HG03565 (cell line): ENCODE measurements around the gene TMEM186.
"Not testable (repeated sequence)": the region's sequence is repeated elsewhere in the genome, so short reads cannot be mapped to it uniquely, and the experiment has no call there.

Source experiments
- ATAC-seq: cut with Tn5 transposase; IDR thresholded peaks from one replicate; pipeline ENCODE4 v1.9.1; 2021; ENCODE audit warnings: mild to moderate bottlenecking, moderate library complexity; ENCODE audit not compliant: unreplicated experiment

TMEM186 gene

DNA sequence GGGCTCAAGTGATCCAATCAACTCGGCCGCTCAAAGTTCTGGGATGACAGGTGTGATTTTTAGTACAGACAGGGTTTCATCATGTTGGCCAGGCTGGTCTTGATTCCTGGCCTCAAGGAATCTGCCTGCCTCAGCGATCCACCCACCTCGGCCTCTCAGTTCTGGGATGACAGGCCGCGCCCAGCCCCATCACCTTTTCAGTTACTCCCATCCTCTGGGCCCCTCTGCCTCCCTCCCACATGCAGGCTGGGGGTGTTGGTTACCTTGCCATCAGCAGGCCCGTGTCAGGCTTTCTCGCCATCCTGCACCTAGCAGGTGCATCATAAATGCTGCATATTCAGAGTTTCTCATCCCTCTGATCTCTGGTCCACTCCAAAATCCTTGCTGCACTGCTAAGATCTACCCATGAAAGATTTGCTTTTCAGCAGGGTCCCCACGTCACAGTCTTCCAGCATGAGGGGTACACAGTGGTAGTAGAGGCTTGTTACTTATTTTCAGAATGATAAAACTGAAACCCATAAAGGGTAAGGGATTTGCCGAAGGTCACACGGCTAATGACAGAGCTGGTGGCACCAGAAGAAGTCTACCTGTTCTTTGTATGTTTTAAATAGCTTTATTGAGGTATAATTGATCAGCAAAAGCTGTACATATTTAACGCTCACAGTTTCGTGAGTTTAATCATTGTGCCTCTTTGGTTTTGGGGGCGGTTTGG lies 16.8 kb upstream of the TMEM186 start:
- ATAC-seq = no peak

DNA sequence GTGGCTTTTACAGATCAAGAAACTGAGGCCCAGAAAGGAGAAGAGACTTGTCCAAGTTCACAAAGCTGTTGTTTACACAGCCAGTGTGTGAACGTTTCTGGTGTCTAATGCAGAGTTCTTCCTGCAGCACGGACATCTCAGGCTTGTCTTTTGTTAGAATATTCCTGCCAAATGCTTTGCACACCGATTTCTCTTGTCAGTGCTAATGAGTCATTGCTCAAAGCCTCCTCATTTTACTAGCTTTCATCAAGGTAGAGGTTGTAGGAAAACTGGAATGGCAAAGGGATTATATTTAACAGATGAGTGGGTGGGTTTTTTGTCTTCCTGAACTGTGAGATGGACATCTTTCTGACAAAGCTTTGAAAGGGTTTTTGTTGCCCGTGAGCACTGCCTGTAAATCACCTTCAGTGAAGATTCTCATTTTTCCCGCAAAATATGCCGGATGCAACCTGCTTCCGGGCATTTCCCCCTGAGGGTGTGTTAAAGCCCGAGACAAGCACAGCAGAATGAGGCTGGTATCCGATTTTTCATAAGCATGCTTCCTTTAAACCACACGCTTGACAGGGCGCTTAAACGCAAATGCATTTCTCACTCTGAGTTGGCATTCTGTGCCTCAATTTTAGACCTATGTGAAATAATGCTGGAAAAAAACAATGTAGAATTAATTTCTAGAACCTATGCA lies 14.9 kb upstream of the TMEM186 start:
- no peak for ATAC-seq

DNA sequence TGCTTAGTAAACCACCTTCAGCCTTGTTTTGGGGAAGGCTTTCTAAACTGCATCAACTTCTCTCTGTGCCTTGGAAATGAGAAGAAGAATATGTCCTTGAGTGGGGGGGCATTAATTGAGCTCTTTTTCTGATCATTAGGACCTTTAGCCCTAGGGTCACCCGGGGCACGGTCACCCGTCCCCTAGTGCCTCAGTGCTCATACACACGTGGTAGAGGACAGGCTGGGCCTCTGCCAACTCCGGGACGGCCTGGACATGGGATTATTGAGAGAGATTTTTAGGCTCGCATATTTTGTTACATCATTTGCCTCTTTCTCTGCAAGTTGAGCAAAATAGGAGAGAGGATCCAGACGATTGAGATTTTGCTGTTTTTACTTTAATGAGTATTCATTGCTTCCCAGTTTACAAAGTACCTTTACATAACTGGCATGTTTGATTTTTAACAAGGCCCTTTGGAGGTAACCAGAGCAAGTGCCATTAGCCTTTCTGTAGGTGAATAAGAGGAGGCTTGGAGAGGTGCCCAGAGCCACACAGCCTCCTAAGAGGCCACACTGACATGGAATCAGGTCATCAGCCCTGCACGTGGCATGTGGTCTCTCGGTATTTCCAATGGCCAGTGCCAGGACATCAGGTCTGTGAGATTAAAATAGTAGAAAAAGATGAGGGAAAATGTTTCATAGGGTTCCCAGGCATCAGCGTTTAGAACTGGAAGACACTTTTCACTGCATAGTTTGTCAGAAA lies 11.3 kb upstream of the TMEM186 start:
- no peak for ATAC-seq

DNA sequence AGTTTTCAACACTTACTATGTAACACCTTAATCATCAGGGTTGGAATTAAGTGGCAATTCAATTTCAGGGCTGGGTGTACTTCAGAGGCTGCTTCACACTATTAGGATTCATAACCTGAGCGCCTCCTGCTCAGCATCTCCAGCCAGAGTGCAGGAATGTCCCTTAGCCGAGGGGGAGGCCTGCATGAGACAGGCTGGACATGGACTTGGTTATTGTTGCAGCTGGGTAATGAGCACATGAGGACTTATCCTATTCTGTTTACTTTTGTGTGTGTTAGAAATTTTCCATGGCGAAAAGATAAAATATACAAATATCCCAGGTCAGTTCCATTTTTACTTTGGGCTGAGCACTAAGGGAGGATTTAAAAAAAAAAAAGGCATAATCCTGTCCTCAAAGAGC lies 10.6 kb upstream of the TMEM186 start:
- no peak for ATAC-seq

DNA sequence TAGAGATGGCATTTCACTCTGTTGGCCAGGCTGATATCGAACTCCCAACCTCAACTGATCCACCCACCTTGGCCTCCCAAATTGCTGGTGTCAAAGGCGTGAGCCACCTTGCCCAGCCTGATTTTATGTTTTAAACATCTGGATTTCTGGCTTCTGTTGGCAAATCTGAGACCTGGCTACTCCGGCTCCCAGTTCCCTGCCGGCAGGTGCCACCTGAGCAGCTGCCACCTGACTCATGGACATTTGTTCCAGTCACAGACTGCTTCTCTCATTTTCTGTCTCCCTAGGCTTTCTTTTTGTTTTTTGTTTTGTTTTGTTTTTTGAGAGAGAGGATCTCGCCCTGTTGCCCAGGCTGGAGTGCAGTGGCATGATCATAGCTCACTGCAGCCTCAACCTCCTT lies 9.8 kb upstream of the TMEM186 start:
- no peak for ATAC-seq

DNA sequence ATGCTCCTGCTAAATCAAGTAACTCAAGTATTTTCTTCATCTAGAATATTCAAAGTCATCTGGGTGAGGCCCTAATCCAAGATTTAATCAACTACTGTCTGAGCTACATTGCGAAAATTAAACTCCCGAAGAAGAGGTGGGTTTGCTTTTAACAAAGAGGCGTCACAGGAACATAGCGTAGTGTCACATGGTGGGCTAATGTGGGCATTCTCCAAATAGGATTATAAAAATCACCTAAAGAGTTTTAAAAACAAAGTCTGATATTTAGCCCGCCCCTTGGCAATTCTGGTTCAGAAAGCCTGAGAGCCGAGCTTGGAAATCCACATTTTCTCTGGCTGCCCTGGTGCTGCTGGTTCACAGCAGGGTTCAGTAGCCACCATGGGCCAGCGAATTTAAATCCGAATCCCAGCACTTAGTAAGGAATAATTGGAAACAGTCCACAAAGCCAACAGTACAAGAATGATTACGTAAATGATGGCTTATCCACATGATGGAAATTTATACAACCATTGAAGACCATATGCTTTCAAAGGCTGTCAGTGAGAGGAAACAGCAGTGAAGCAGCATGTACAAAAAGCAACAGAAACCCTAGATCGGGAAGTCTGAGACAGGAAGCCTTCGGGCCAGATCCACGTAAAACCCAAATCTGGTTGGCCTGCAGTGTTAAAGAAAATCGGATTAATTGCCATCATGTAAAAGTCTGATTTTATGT lies 9.0 kb upstream of the TMEM186 start:
- ATAC-seq = no peak

DNA sequence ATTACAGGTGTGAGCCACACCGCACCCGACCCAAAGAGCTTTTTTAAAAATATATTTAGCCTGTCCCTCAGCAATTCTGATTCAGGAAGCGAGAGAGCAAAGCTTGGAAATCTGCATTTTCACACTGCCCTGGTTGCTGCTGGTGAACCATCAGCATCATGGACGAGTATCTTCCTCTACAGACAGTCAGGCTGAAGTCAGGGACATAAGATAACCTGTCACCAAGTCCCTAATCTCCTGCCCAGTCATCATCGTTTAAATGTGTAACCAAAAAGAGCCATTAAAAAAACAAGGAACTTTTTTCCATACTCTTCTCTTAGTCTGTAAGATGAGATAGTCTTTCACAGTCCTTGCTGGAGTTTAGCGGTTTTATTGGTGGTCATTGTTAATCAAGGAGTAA lies 6.9 kb upstream of the TMEM186 start:
- no peak for ATAC-seq

DNA sequence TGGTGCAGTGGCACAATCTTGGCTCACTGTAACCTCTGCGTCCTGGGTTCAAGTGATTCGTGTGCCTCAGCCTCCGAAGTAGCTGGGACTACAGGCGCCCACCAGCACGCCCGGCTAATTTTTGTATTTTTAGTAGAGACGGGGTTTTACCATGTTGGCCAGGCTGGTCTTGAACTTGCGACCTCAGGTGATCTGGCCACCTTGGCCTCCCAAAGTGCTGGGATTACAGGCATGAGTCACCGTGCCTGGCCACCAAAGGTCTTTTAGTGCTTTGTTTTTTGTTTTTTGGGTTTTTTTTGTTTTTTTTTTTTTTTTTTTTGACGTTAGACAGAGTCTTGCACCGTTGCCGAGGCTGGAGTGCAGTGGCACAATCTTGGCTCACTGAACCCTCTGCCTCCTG lies 6.3 kb upstream of the TMEM186 start:
- not testable (repeated sequence) for ATAC-seq

DNA sequence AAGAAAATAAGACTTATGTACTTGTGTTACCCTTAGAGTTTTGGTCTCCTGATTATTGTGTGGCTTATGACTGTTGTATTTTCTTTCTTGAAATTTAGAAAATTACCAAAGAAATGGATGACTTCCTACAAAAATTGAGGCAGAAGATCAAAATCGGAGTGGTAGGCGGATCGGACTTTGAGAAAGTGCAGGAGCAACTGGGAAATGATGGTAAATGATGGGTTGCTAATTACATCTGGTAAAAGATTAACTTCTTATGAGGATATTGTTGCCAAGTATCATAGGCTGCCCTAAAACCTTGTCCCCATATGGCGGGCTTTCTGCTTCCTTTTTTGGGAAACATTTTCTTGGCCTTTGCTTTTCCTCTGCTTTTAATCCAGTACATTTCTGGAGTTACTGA lies 4.3 kb upstream of the TMEM186 start:
- no peak for ATAC-seq

DNA sequence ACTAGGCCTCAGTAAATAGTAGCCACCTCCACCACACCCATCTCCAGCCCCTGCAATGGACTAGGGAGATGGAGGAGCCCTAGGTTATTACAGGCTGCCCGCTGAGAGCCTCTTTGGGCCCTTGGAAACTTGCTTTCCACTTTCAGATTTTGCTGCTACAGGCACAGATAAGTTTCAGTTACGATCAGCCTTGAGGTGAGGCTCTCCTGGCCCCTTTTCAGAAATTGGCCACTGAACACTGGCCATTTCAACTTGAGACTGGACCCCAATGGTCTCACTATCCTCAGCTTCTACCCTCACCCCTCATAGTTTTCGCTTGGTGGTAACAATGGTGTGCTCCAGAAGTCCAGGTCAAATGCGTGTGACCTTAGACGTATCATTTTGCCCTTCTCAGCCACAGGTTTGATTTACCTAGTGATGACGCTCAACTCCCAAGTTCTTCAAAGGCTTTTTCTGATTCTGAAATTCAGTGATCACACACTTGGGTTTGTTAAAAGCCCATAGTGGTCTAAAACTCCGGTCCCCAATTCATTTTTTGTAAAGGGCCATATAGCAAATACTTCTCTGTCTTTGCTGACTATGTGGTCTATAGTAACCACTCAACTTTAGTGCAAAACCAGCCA lies 1.2 kb upstream of the TMEM186 start:
- ATAC-seq = no peak

DNA sequence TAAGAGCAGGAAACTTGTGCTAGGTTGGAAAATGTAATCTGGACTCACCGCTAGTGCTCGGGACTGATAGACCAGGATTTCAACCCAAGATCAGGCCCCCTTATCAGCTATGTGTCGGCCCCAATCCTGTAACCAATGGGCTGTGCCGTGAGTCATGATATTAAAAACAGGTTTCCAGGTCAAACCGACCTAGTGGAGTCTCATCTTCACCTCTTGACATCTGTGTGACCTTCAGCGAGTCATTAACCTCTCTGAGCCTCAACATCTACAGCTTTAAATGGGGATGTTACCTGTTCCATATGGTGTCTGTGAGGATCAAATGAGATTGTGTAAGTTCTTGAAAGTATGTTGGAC lies 712 bp upstream of the TMEM186 start:
- ATAC-seq = no peak

DNA sequence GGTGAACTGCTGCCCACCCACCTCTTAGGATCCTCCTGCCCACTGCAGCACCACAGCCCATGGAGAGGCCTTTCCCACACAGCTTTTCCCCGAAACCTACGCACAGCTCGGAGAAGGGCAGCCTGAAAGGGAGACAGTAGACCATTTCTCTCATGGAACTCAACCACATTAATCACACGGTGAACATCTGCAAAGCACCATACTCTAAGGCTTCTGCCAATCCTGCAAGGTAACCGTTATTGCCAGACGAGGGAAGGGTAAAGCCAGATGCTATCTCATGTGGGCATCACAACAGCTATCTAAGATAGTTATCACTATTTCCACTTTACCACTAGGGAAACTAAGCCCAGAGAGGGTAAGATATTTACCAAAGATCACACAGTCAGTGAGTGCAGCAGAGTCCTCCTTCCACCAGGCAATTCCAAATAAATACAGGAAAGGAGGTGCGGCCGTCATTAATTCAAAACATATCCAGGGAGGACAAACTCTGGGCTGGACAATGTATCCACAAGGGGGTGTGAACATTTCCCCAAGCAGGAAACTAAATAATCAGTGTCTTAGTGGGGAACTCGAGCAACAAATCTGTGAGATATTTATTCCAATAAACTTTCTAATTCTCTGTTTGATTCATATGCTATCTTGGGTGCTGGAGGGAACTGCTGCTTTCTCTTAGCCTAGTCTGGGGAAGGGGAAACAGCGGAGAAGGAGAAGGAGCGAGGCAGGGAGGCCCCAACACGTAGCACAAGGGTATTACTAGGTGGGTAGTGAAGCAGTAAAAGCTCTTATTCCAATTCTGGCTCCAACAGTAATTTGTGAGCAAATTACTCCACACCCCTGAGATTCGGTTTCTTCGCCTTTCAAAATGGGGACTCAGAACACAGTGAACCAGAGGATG lies 723 bp downstream of the TMEM186 start:
- no peak for ATAC-seq

DNA sequence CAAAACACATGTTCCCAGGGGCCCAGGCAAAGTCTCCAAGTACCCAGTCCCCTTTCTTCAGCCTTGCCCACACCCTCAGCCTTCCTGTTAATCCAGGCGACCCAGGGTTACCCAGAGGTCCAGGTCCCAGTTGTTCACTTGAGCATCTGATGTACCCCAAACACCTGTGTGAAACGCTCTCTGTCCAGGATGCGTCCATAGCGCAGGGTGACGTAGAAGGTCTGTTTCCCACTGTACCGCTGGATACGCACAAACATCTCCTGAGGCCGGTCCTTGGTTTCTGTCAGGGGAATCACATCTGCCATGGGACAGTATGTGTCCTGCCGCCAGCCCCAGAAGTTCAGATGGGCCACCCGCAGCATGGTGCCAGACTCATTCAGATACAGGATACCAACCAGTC lies 1.6 kb downstream of the TMEM186 start:
- ATAC-seq = no peak

DNA sequence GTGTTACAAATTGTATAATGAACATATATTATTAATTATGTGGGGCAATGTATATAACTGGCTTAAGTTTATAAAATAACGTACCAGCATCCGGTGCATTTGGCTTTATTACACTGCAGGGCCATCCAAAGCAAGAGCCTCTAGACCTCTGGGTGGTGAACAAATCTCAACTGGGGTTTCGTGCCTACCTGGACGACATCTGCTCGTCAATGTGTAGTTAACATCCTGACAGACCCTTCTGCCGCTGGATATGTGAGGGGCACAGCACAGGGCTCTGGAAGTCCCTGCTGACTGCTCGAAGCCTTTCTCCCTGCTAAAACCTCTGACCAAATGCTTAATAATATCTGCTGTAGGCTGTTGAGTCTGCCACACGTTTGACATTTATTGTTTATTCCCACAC lies 2.3 kb downstream of the TMEM186 start:
- no peak for ATAC-seq

DNA sequence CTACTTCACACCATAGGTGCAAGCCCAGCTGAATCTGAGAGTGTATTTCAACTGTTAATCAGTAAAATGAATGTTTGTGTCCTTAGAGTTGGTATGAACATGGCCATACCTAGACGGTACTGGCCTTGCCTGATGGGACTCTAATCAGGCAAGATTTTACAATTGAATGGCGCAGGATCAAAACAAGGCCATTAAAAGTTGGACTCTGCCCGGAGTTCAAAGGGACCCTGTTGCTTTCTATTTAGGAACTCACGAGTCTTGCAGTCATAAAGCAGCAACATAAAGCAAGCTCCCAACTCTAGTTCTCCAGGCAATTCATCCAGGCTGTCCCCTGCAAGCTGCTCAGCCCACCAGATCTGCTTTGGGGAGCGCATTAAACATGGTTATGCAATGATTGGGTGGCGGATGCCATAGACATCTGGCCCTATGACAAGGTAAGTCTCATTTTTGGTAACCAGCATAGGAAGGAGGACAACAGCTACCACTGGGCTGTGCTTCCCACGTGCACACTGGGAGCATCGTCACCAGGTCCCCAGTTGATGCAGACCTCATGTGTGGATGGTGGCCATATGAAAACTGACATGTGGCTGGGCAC lies 8.8 kb downstream of the TMEM186 start:
- ATAC-seq = no peak

DNA sequence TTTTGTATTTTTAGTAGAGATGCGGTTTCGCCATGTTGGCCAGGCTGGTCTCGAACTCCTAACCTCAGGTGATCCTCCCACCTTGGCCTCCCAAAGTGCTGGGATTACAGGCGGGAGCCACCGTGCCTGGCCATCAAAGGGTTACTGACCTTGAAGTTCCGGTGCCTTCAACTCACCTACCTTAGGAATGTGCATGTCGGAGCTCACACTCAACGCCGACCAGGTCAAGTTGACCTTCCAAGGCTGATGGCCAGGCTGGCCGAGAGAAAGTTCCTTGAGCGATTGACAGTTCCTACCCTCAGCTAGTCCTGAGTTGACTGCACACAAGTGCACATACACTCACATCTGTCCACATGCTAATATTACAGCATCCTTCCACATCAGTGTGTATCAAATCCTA lies 11.1 kb downstream of the TMEM186 start:
- not testable (repeated sequence) for ATAC-seq

DNA sequence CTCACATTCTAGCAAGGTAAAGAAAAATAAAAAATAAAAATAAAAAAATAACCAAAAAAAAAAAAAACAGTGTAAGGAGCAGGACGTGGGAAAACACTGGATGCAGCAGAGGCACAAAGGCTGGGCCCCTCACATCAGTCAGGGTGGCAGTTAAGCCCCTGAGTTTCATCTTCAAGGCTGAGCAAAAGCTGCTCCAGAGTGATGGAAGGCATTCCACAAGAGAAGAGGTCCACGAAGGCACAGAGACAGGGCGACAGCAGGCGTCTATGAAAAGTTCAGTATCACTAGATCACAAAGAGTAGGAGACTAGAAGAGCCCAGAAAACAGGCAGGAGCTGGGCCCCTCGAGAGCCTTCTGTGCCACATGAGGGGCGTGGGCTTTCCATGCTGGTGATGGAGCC lies 12.0 kb downstream of the TMEM186 start:
- no peak for ATAC-seq

DNA sequence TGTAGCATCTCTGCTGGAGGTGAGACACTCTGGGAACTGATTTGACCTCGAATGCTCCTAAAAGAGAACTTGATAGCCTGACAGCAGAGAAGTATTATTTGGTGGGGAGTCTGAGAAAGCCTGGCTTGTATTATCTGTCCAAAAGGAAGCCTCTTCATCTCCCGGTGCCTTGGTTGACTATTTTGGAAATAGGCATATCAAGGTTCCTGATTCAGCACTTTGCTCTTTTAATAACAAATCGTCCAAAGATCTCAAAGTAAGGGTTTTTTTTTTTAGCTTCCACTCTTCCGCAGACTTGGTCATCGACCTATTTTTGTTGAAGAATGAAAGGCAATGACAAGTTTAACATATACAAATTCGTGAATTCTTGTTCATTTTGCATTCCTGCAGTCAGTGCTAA lies 14.8 kb downstream of the TMEM186 start:
- no peak for ATAC-seq

DNA sequence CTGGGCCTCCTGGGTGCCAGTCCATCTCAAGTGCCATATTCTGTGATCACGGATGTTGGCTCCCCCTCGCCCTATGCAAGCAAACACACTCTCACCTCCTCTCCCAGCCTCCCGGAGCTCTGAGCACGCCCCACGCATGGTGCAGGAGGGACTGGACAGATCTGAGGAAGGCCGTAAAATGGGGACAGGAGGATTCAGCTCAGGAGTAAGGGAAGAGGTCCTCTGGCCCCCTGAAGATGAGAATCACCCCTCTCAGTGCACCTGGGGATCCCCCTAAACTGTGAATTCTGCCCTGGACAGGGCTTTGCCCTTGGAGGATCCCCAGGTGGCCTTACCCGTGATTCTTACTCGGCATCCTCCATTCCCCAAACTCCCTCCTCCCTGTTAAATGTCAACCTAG lies 15.6 kb downstream of the TMEM186 start:
- no peak for ATAC-seq

DNA sequence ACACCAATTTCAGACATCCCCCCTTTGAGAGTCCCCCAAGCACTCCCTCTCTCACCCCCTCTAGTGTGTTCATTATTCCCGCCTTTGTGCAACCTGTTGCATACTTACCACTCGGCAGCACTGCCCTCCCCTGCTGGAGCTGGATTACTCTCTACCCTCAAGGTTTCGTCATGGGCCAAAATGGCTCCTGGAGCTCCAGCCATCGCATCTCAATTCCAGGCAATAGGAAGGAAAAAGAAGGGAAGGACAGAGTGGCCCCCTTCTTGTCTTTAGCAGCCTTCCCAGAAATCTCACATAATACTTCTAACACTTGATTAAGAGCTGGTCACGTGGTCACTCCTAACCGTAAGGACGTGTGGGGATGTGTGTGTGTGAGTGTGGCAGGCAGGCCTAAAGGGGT lies 20.2 kb downstream of the TMEM186 start:
- ATAC-seq = no peak
